HCT116 (cell line): ENCODE data around the gene XPNPEP3. TPM values are rescaled to one million over a fixed set of nuclear protein-coding genes. Genes with fewer than 3 reads are reported as not detected.

Source experiments
- ATAC-seq: fragments of 200-7000 bp; cut with Tn5 transposase; 2 replicates; pipeline ENCODE4 v1.9.1; 2020; ENCODE audit warnings: mild to moderate bottlenecking, moderate library complexity
- BruUV-seq: library from RNA; stranded (reverse); fragments of 400-500 nt; replicated peaks from 2 replicates; lab custom pipeline; 2021; lab: Mats Ljungman, UMichigan
- CTCF ChIA-PET: fragments of 300-600 bp; sonication (Branson Sonifier 250); formaldehyde crosslinking; loops from one replicate; lab custom pipeline; 2021; ENCODE audit warnings: antibody characterized with exemption; lab: Charles Lee
- POLR2A ChIA-PET: fragments of 300-600, 350-600 bp; sonication (Branson Sonifier 250); formaldehyde crosslinking; loops from one replicate; lab custom pipeline; 2021; ENCODE audit warnings: antibody characterized with exemption; lab: Charles Lee
- RAD21 ChIA-PET, 2 experiments: fragments of 300-600 bp; sonication (Branson Sonifier 250); formaldehyde crosslinking; loops; one replicate each; lab custom pipeline; 2023; ENCODE audit warnings: low total read pairs in 2 of 2; ENCODE audit not compliant: uncharacterized antibody in 2 of 2, unreplicated experiment in 2 of 2, low non-redundant PET in 1 of 2; lab: Charles Lee
- DNase-seq: peaks from one replicate; pipeline ENCODE4 v3.0.0-alpha.2; 2010; ENCODE audit warnings: low read depth, low spot score
- H2AFZ ChIP-seq: fragments of 200-600 bp; shearing (Covaris generic), sonication (generic); 2 replicates; pipeline ENCODE4 v1.6.1; 2017; ENCODE audit warnings: low read depth, mixed run types, mixed read lengths, antibody characterized with exemption, low read length; ENCODE audit not compliant: poor library complexity, severe bottlenecking
- H3K27ac ChIP-seq: 2 replicates; pipeline ENCODE4 v1.5.1; 2012; ENCODE audit warnings: low read depth, low read length
- H3K27me3 ChIP-seq: fragments of 200-600 bp; sonication (generic); 2 replicates; pipeline ENCODE4 v1.6.1; 2016; ENCODE audit warnings: mixed run types, low read length, mixed read lengths; ENCODE audit not compliant: insufficient read depth
- H3K36me3 ChIP-seq, 2 experiments: fragments of 200-500 bp in 1 of 2; fragments of 200-600 bp in 1 of 2; sonication (Bioruptor generic) in 1 of 2; sonication (generic) in 1 of 2; 2 replicates each; pipeline versions ENCODE4 v1.5.1 to v1.6.1; 2014 to 2016; ENCODE audit warnings: low read length in 2 of 2, inconsistent platforms in 1 of 2, mixed read lengths in 1 of 2, mixed run types in 1 of 2; ENCODE audit not compliant: insufficient read depth in 2 of 2, control insufficient read depth in 1 of 2
- H3K4me1 ChIP-seq, 2 experiments: fragments of 200-600 bp in 1 of 2; sonication (generic) in 1 of 2; 2 replicates each; pipeline versions ENCODE4 v1.5.1 to v1.6.1; 2012 to 2017; ENCODE audit warnings: low read length in 2 of 2, inconsistent platforms in 1 of 2, mild to moderate bottlenecking in 1 of 2, mixed read lengths in 1 of 2, mixed run types in 1 of 2, moderate library complexity in 1 of 2; ENCODE audit not compliant: insufficient read depth in 2 of 2, control insufficient read depth in 1 of 2
- H3K4me2 ChIP-seq: fragments of 200-600 bp; sonication (generic); 2 replicates; pipeline ENCODE4 v1.6.1; 2017; ENCODE audit warnings: mixed run types, low read length, mixed read lengths
- H3K4me3 ChIP-seq, 2 experiments: fragments of 200-600 bp in 1 of 2; sonication (generic) in 1 of 2; replicated peaks in 1 of 2; 2 replicates each; pipeline ENCODE4 v1.5.1; 2011 to 2016; ENCODE audit warnings: low read length in 2 of 2, control low read depth in 1 of 2, low read depth in 1 of 2, mild to moderate bottlenecking in 1 of 2, mixed read lengths in 1 of 2, mixed run types in 1 of 2
- H3K79me2 ChIP-seq: fragments of 200-600 bp; sonication (generic); 2 replicates; pipeline ENCODE4 v1.6.1; 2017; ENCODE audit warnings: mild to moderate bottlenecking, mixed run types, low read length, moderate library complexity, mixed read lengths; ENCODE audit not compliant: insufficient read depth
- H3K9ac ChIP-seq: fragments of 200-600 bp; sonication (generic); 2 replicates; pipeline ENCODE4 v1.6.1; 2016; ENCODE audit warnings: low read length, mixed read lengths
- H3K9me2 ChIP-seq: fragments of 200-600 bp; sonication (generic), shearing (Covaris generic); 2 replicates; pipeline ENCODE4 v1.6.1; 2017; ENCODE audit warnings: mixed run types, mild to moderate bottlenecking, moderate library complexity; ENCODE audit not compliant: insufficient read depth
- H3K9me3 ChIP-seq, 2 experiments: fragments of 200-500 bp in 1 of 2; fragments of 200-600 bp in 1 of 2; sonication (Bioruptor generic) in 1 of 2; sonication (generic) in 1 of 2; 2 replicates each; pipeline ENCODE4 v1.6.1; 2014 to 2017; ENCODE audit warnings: low read length in 2 of 2, mixed read lengths in 2 of 2, inconsistent platforms in 1 of 2, low read depth in 1 of 2, mild to moderate bottlenecking in 1 of 2, mixed run types in 1 of 2, moderate library complexity in 1 of 2; ENCODE audit not compliant: control insufficient read depth in 1 of 2, insufficient read depth in 1 of 2
- H4K20me1 ChIP-seq: fragments of 200-600 bp; sonication (generic), shearing (Covaris generic); 2 replicates; pipeline ENCODE4 v1.6.1; 2017; ENCODE audit warnings: mixed run types, mild to moderate bottlenecking, moderate library complexity; ENCODE audit not compliant: insufficient read depth
- ATF3 ChIP-seq: IDR thresholded peaks from 2 replicates; pipeline ENCODE4 v1.6.1; 2012
- CBX3 ChIP-seq: IDR thresholded peaks from 2 replicates; pipeline ENCODE4 v1.6.1; 2012; ENCODE audit warnings: low read depth
- CEBPB ChIP-seq: IDR thresholded peaks from 2 replicates; pipeline ENCODE4 v1.6.1; 2012; ENCODE audit warnings: low read depth
- EGR1 ChIP-seq: IDR thresholded peaks from 2 replicates; pipeline ENCODE4 v1.6.1; 2012; ENCODE audit warnings: low read depth
- ELF1 ChIP-seq: IDR thresholded peaks from 2 replicates; pipeline ENCODE4 v1.6.1; 2012; ENCODE audit warnings: low read depth, borderline replicate concordance
- EZH2 ChIP-seq: fragments of 200-600 bp; sonication (generic); IDR thresholded peaks from 2 replicates; pipeline ENCODE4 v1.6.1; 2017; ENCODE audit warnings: antibody characterized with exemption, mixed run types
- FOSL1 ChIP-seq: IDR thresholded peaks from 2 replicates; pipeline ENCODE4 v1.6.1; 2012; ENCODE audit warnings: low read depth
- JUND ChIP-seq: IDR thresholded peaks from 2 replicates; pipeline ENCODE4 v1.6.1; 2012
- POLR2AphosphoS5 ChIP-seq: IDR thresholded peaks from 2 replicates; pipeline ENCODE4 v1.6.1; 2011; ENCODE audit warnings: mild to moderate bottlenecking, low read depth, low read length, moderate library complexity
- SP1 ChIP-seq: IDR thresholded peaks from 2 replicates; pipeline ENCODE4 v1.6.1; 2012; ENCODE audit warnings: low read depth
- SRF ChIP-seq: IDR thresholded peaks from 2 replicates; pipeline ENCODE4 v1.6.1; 2012; ENCODE audit warnings: low read depth
- TCF7L2 ChIP-seq: IDR thresholded peaks from 2 replicates; pipeline ENCODE4 v1.7.0; 2011; ENCODE audit warnings: borderline replicate concordance, inconsistent platforms; ENCODE audit not compliant: insufficient read depth, insufficient read length; ENCODE audit errors: extremely low read depth
- YY1 ChIP-seq: IDR thresholded peaks from 2 replicates; pipeline ENCODE4 v1.6.1; 2011; ENCODE audit warnings: low read length, low read depth, moderate library complexity, mild to moderate bottlenecking; ENCODE audit not compliant: insufficient replicate concordance; ENCODE audit errors: extremely low read depth
- ZFX ChIP-seq: fragments of 450-650 bp; IDR thresholded peaks from 2 replicates; pipeline ENCODE4 v1.6.1; 2017
- ZNF274 ChIP-seq: fragments of 200-500 bp; sonication (Bioruptor generic); IDR thresholded peaks from 2 replicates; pipeline ENCODE4 v1.6.1; 2014; ENCODE audit warnings: mild to moderate bottlenecking, low read depth, low read length, inconsistent platforms
- intact Hi-C: fragments of 100-400 bp; cut with micrococcal nuclease; formaldehyde crosslinking; loops from 2 replicates; pipeline ENCODE4 v1.10.0; 2022
- total RNA-seq: library from RNA; stranded (reverse); gene quantifications from one replicate; pipeline ENCODE4 v1.2.1, GENCODE V29; 2021; ENCODE audit not compliant: unreplicated experiment
- TF ChIP-seq, protein P1 (sequence below): IDR thresholded peaks from 2 replicates; pipeline ENCODE4 v1.6.1; 2012
- TF ChIP-seq, protein P2 (sequence below): IDR thresholded peaks from 2 replicates; pipeline ENCODE4 v1.6.1; 2012; ENCODE audit warnings: low read depth

The XPNPEP3 gene
- total RNA-seq, 1 experiment from 2014 or later = 29.8 TPM

DNA sequence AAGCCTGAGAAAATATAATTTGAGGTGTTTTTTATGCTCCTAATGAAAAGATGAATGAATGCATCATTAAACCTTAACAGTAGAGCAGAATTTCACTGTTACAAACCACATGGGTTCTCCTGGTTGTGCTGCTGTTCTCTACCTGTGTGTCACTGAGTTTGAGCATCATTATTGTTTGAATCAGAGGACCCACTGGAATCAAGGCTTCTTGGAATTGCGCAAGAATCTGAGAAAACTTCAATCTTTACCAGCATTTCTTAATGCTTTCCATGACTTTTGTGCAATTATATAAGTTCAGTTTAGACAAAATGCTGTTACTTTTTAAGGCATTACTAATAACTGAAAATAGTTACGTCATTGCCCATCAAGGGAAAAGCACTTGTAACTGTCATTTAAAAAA is 75.4 kb downstream of the XPNPEP3 start:
- Histone ChIP-seq H3K9me3 (no peaks in the 10 kb centered on the region), H3K79me2 (no peaks in the 10 kb centered on the region), H3K9me2 (no peaks in the 10 kb centered on the region), H4K20me1 (no peaks in the 10 kb centered on the region), H3K4me3 (no peak overlapping the region), H3K27me3 (no peaks in the 10 kb centered on the region), H2AFZ (no peak overlapping the region), H3K9ac (no peak overlapping the region), H3K4me2 (no peak overlapping the region), H3K36me3 (peaks cover 7 to 13% of the 10 kb centered on the region in 2 experiments; a peak in 3 of 4 replicates), H3K4me1 (no peaks in the 10 kb centered on the region), H3K27ac (no peak overlapping the region)
- CTCF ChIA-PET = interaction anchor here (3.4 kb wide), 1 partner anchor 10 kb away, joined by 13 read pairs; no protein-coding TSS in a partner anchor
- TSS peak; percentile 26 for BruUV-seq
- ATAC-seq = no peak
- no peak for DNase-seq
- TF ChIP-seq ELF1 = no peak
- TF ChIP-seq JUND = no peak
- TF ChIP-seq CBX3 = no peak
- no peak for TF ChIP-seq ZFX
- no peak for TF ChIP-seq FOSL1
- no peak for TF ChIP-seq CEBPB
- no peak for TF ChIP-seq POLR2AphosphoS5
- TF ChIP-seq SP1 = no peak
- TF ChIP-seq EGR1 = no peak
- TF ChIP-seq YY1 = no peak
- TF ChIP-seq, protein P1, sequence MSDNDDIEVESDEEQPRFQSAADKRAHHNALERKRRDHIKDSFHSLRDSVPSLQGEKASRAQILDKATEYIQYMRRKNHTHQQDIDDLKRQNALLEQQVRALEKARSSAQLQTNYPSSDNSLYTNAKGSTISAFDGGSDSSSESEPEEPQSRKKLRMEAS = no peak
- TF ChIP-seq ZNF274 = no peak
- TF ChIP-seq EZH2 = no peak
- TF ChIP-seq, protein P2, sequence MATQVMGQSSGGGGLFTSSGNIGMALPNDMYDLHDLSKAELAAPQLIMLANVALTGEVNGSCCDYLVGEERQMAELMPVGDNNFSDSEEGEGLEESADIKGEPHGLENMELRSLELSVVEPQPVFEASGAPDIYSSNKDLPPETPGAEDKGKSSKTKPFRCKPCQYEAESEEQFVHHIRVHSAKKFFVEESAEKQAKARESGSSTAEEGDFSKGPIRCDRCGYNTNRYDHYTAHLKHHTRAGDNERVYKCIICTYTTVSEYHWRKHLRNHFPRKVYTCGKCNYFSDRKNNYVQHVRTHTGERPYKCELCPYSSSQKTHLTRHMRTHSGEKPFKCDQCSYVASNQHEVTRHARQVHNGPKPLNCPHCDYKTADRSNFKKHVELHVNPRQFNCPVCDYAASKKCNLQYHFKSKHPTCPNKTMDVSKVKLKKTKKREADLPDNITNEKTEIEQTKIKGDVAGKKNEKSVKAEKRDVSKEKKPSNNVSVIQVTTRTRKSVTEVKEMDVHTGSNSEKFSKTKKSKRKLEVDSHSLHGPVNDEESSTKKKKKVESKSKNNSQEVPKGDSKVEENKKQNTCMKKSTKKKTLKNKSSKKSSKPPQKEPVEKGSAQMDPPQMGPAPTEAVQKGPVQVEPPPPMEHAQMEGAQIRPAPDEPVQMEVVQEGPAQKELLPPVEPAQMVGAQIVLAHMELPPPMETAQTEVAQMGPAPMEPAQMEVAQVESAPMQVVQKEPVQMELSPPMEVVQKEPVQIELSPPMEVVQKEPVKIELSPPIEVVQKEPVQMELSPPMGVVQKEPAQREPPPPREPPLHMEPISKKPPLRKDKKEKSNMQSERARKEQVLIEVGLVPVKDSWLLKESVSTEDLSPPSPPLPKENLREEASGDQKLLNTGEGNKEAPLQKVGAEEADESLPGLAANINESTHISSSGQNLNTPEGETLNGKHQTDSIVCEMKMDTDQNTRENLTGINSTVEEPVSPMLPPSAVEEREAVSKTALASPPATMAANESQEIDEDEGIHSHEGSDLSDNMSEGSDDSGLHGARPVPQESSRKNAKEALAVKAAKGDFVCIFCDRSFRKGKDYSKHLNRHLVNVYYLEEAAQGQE = no peak
- TF ChIP-seq ATF3 = no peak
- no peak for TF ChIP-seq TCF7L2
- TF ChIP-seq SRF = no peak
- POLR2A ChIA-PET = no interaction called here
- intact Hi-C loops = no loop called here
- RAD21 ChIA-PET = no interaction called here
